Spinal cord (tissue), 10 donors: Measurements from ENCODE around the gene VAMP2. TPM values are rescaled to one million over a fixed set of nuclear protein-coding genes. Genes with fewer than 3 reads are reported as not detected.

Experiments used
- DNase-seq, 6 donors: peaks; one replicate each; pipeline versions ENCODE4 v3.0.0 to v3.0.0-alpha.2; 2013 to 2015; ENCODE audit warnings: low spot score in 6 of 6, low read depth in 4 of 6
- H3K27ac ChIP-seq: one replicate; pipeline ENCODE4 v1.5.1; 2013; ENCODE audit warnings: low read depth, low read length, control low read depth
- H3K27me3 ChIP-seq: one replicate; pipeline ENCODE4 v1.6.1; 2013; ENCODE audit warnings: low read length; ENCODE audit not compliant: control insufficient read depth, insufficient read depth
- H3K36me3 ChIP-seq: one replicate; pipeline ENCODE4 v1.6.1; 2013; ENCODE audit warnings: low read length; ENCODE audit not compliant: control insufficient read depth, insufficient read depth
- H3K4me1 ChIP-seq: one replicate; pipeline ENCODE4 v1.6.1; 2013; ENCODE audit warnings: low read length; ENCODE audit not compliant: control insufficient read depth, insufficient read depth
- H3K4me3 ChIP-seq: one replicate; pipeline ENCODE4 v1.5.1; 2013; ENCODE audit warnings: low read depth, low read length, control low read depth
- H3K9me3 ChIP-seq: one replicate; pipeline ENCODE4 v1.6.1; 2013; ENCODE audit warnings: low read length; ENCODE audit not compliant: control insufficient read depth, insufficient read depth
- WGBS: methylation state at CpG from one replicate; pipeline ENCODE4 v1.1.5; 2013; ENCODE audit warnings: missing lambda C conversion rate; ENCODE audit not compliant: insufficient coverage; 5-methylcytosine and 5-hydroxymethylcytosine counted together
- polyA plus RNA-seq, 2 donors: library from polyadenylated mRNA; unstranded; fragments of 120-200 nt; gene quantifications; one replicate each; pipeline ENCODE4 v1.2.1, GENCODE V29; 2013; ENCODE audit not compliant: insufficient read length in 2 of 2
- total RNA-seq, 2 donors: library from RNA; depleted of rRNA in 1 of 2; stranded (reverse); fragments of 120-200 nt in 1 of 2; fragments of >200 nt in 1 of 2; gene quantifications; one replicate each; pipeline versions ENCODE4 v1.2.3 to v1.2.4, GENCODE V29; 2013 to 2014
- donor health status: healthy.

VAMP2 gene
- total and polyA plus RNA-seq, 4 donors = 30.2 to 414 (median 240) TPM

- H3K36me3 ChIP-seq = peaks cover 94% of the 10 kb centered on the region
- 93% methylated on average over 19 of the region's 22 CpGs for WGBS
- H3K4me3 ChIP-seq = no peak overlapping the region
- DNase-seq = no peak
- H3K4me1 ChIP-seq = peaks cover 3% of the 10 kb centered on the region
- no peaks in the 10 kb centered on the region for H3K9me3 ChIP-seq
- H3K27ac ChIP-seq = no peak overlapping the region
- H3K27me3 ChIP-seq = no peaks in the 10 kb centered on the region
These were observed 19.0 kb downstream of the VAMP2 start for GRCh38 chr17:8143581-8144400.

GRCh38 chr17:8142887-8143580, 19.7 kb downstream of the VAMP2 start:
- peaks cover 8% of the 10 kb centered on the region for H3K4me1 ChIP-seq
- H3K27me3 ChIP-seq = no peaks in the 10 kb centered on the region
- H3K4me3 ChIP-seq = no peak overlapping the region
- no peak for DNase-seq
- 91% methylated on average over 15 of the region's 15 CpGs for WGBS
- no peak overlapping the region for H3K27ac ChIP-seq
- no peaks in the 10 kb centered on the region for H3K9me3 ChIP-seq
- H3K36me3 ChIP-seq = peaks cover 86% of the 10 kb centered on the region

GRCh38 chr17:8142158-8142886, 20.4 kb downstream of the VAMP2 start:
- no peaks in the 10 kb centered on the region for H3K27me3 ChIP-seq
- H3K4me3 ChIP-seq = no peak overlapping the region
- H3K36me3 ChIP-seq = peaks cover 79% of the 10 kb centered on the region
- H3K9me3 ChIP-seq = no peaks in the 10 kb centered on the region
- peaks cover 12% of the 10 kb centered on the region for H3K4me1 ChIP-seq
- no peak for DNase-seq
- no peak overlapping the region for H3K27ac ChIP-seq
- 90% methylated on average over 21 of the region's 23 CpGs for WGBS

- 94% methylated on average over 8 of the region's 11 CpGs for WGBS
These were observed 21.0 kb downstream of the VAMP2 start for GRCh38 chr17:8141741-8142140.

GRCh38 chr17:8141045-8141444, 21.7 kb downstream of the VAMP2 start:
- Histone ChIP-seq H3K9me3 (no peaks in the 10 kb centered on the region), H3K4me3 (no peak overlapping the region), H3K27me3 (no peaks in the 10 kb centered on the region), H3K4me1 (peaks cover 12% of the 10 kb centered on the region), H3K27ac (no peak overlapping the region), H3K36me3 (peaks cover 67% of the 10 kb centered on the region)
- WGBS = 89% methylated on average over 6 of the region's 7 CpGs
- DNase-seq = no peak

More at GRCh38 chr17:8141741-8142140, 21.0 kb downstream of the VAMP2 start:
- no peak for DNase-seq
- no peak overlapping the region for H3K4me3 ChIP-seq
- no peaks in the 10 kb centered on the region for H3K9me3 ChIP-seq
- H3K4me1 ChIP-seq = peaks cover 12% of the 10 kb centered on the region
- H3K27me3 ChIP-seq = no peaks in the 10 kb centered on the region
- no peak overlapping the region for H3K27ac ChIP-seq
- H3K36me3 ChIP-seq = peaks cover 74% of the 10 kb centered on the region

GRCh38 chr17:8140065-8141029, 22.4 kb downstream of the VAMP2 start:
- no peaks in the 10 kb centered on the region for H3K27me3 ChIP-seq
- peaks cover 60% of the 10 kb centered on the region for H3K36me3 ChIP-seq
- H3K27ac ChIP-seq = no peak overlapping the region
- peaks cover 12% of the 10 kb centered on the region for H3K4me1 ChIP-seq
- no peak for DNase-seq
- H3K9me3 ChIP-seq = no peaks in the 10 kb centered on the region
- no peak overlapping the region for H3K4me3 ChIP-seq
- 76% methylated on average over 9 of the region's 18 CpGs for WGBS

GRCh38 chr17:8138672-8139371, 23.9 kb downstream of the VAMP2 start:
- Histone ChIP-seq H3K4me3 (peak overlapping the region; percentile 47), H3K4me1 (peaks cover 12% of the 10 kb centered on the region), H3K36me3 (peaks cover 44% of the 10 kb centered on the region), H3K9me3 (no peaks in the 10 kb centered on the region), H3K27ac (peak overlapping the region; percentile 94), H3K27me3 (no peaks in the 10 kb centered on the region)
- peak; percentile 86 to 99 (median 92) for DNase-seq
- WGBS = 0% methylated on average over 43 of the region's 46 CpGs

GRCh38 chr17:8138374-8138671, 24.4 kb downstream of the VAMP2 start:
- DNase-seq = no peak
- H3K9me3 ChIP-seq = no peaks in the 10 kb centered on the region
- peak overlapping the region; percentile 47 for H3K4me3 ChIP-seq
- H3K27ac ChIP-seq = peak overlapping the region; percentile 94
- peaks cover 39% of the 10 kb centered on the region for H3K36me3 ChIP-seq
- no peaks in the 10 kb centered on the region for H3K27me3 ChIP-seq
- H3K4me1 ChIP-seq = peaks cover 12% of the 10 kb centered on the region
- WGBS = 2% methylated on average over 7 of the region's 7 CpGs
